HG02623 (cell line): ENCODE results near the gene KRTAP6-1.

Experiments used
- ATAC-seq: cut with Tn5 transposase; IDR thresholded peaks from one replicate; pipeline ENCODE4 v1.9.1; 2021; ENCODE audit warnings: moderate library complexity; ENCODE audit not compliant: unreplicated experiment

KRTAP6-1 gene, protein sequence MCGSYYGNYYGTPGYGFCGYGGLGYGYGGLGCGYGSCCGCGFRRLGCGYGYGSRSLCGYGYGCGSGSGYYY

DNA sequence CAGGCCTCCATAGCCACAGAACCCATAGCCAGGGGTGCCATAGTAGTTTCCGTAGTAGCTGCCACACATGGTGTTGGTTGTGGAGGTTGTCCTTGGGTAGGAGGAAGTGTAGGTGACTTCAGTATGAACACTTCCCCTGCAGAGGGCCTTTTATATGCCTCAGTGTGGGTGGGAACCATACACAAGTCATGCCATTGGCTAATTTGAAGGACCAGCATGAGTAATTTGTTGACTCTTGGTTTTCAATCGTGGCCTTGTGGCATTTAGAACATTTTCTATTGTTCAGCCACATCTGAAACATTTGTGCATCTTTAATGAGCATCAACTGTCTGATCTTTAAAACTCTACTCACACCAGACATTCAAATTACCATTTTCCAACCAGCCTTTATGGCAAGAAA lies at the start of gene KRTAP6-1:
Gene KRTAP6-1, minus strand, starts transcription at position 95 of the 400 bp plus-strand sequence. Its CDS starts 26 bp downstream, at position 69.
- ATAC-seq = no peak

DNA sequence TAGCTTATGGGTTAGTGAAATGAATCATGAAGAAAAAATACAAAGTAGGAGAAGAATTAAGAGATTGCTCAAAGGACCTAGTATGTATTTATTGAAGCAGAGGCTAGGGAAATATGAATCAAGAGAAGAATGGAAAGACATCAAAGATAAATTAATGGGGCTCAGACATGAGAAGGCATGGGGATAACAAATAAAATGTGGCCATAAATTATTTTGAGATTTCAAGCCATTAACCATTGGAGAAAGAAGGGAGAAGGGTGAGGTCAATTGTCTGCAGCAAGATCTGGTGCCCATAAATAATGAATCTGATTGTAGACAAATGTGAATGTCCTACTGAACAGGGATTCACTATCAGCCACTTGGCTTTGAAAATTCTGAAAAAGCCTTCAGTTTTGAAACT lies 39.2 kb upstream of the KRTAP6-1 start:
- no peak for ATAC-seq

DNA sequence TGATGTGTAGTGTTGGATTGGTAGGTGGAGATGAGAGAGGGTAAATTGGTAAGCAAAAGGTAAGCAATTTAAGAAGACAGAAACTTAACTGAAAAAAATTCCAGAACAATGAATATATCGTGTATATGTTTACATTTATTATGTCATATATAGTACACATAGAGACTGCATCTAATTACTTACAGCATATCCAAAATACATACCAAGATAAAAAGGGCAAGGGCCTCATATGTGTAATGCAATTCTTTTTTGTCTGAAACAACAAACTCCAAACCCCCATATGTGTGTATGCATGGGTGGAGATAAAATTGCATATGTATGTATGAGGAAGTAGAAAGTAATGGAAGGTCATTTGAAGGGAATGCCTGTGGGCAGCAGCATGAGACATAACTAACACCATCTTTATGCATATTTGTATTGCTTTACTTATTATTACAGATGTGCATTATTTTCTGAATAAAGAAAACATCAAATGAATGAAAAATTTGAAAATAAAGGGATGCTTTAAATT lies 33.2 kb upstream of the KRTAP6-1 start:
- no peak for ATAC-seq

DNA sequence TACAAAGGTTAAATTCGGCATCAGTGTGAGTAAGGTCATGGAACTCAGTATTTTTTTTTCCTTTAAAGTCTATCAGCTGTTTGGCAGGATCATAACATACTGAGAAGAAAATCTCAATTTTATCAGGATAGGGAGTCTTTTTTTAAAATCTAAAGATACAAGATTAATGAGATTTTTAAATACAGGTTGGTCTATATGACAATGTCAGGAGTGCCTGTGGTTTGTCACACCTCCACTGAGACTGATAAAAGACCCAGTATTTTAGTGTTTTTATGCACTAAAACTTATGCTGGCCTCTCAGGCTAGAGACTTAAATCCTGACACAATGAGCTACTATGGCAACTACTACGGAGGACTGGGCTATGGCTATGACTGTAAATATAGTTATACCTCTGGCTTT lies 28.8 kb upstream of the KRTAP6-1 start, which contains the start of gene KRTAP20-3:
Gene KRTAP20-3, plus strand, starts transcription at position 301 of the 400 bp plus-strand sequence.
- ATAC-seq = no peak

DNA sequence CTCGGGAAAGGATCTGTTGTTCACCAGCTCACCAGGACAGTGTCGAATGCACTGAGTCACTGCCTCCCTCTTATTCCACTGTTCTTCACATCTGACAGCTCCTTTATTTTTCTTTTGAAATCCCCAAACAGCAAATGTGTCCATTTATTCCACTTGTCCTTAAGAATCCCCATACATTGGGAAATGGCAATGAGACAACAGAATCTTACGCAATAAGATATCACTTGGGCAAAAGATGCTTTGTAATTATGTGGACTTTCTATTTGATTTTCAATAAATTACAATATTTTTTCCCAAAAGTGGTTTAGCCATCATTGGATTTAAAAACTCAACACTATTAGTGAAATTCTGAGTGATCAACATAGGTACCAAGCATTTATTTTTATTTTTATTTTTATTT lies 25.0 kb upstream of the KRTAP6-1 start:
- no peak for ATAC-seq

DNA sequence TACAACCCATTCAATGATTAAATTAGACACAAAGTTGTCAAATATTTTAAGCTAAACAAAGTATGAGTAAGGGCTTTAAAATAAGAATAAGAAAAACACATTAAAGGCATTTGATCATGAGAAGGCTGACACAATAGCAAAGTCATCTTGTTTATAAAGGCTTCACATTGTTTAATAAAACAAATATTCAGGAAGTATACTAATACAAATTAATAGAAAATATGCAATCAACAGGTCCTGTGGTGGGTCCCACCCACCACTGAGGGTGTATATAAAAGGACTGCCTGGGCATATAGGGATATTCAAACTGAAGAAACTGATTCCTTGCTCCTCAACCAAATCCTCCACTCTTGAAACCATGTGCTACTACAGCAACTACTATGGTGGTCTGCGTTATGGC lies 21.2 kb upstream of the KRTAP6-1 start, which contains the start of gene KRTAP20-2:
Gene KRTAP20-2, plus strand, starts transcription at position 301 of the 400 bp plus-strand sequence. Its CDS starts 58 bp downstream, at position 359.
- no peak for ATAC-seq

DNA sequence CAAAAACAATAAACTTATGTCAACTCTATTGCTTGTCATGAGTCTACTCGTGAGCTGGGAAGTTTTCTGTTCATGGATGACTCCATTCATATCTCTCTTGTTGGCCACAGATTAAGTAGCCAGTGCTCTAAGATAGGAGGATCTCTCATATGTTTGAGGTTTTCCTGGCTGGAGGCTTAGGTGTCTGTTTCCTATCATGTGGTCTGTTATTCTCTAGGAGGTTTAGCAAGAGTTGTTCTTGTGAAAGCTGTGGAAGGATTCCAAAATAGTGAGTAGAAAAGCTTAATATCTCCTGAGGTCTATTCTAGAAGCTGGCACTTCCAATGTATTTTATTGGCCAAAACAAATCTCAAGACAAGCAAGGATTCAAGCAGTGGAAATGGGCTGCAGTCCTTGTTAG lies 15.5 kb upstream of the KRTAP6-1 start:
- no peak for ATAC-seq

DNA sequence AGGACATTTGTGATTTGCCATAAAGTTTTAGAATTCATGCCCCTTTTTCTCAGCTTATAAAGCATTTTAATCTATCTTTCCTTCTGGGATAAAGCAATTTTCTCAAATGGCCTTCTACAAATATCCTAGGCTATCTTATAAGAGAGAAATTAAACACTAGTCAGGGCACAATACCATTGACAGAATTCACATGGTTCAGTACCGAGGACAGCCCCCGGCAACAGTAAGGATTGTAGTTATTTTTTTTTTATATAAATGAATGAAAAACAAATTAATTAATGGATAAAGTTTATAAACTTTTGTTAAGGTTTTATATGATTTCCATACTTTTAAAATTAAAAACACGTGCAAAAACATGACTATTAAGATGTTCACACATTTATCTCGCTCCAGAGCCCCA lies 14.4 kb upstream of the KRTAP6-1 start:
- ATAC-seq = no peak

DNA sequence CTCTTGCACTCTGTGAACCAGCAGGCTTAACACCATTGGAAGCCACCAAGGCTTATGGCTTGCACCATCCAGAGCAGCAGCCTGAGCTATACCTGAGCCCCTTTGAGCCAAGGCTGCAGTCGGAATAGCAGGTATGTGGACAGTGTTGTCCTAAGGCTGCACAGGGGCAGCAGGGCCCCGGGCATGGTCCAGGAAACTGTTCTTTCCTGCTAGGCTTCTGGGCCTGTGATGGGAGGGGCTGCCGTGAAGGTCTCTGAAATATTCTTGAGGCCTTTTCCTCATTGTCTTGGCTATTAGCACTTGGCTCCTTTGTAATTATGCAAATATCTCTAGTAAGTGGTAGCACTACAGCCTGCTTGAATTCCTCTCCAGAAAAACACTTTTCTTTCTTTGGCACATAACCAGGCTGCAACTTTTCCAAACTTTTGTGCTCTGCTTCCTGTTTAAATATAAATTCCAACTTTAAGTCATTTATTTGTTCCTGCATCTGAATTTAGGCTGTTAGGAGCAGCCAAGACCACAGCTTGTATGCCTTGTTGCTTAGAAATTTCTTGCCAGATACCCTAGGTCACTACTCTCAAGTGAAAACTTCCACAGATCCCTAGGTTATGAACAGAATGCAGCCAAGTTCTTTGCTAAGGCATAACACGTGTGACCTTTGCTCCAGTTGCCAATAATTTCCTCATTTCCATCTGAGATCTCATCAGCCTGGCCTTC lies 11.9 kb upstream of the KRTAP6-1 start:
- no peak for ATAC-seq

DNA sequence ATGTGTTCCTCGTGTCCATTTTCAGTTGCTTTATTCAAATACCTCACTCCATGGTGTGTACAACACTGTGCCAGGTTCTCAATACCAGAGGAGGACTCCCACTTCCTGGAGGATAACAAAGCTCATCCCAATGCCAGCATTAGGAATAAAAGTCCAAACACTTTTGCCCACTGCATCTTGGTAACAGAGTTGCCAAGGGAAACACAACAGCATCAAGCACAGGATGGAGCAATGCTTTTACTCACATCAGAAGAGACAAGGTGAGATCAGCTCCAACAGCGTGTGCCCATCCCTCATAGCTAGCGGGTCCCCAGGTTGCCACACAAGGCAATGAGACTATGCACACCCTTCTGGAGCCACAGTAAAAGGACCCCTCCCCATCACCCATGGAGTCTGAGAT lies 9.6 kb upstream of the KRTAP6-1 start:
- no peak for ATAC-seq

DNA sequence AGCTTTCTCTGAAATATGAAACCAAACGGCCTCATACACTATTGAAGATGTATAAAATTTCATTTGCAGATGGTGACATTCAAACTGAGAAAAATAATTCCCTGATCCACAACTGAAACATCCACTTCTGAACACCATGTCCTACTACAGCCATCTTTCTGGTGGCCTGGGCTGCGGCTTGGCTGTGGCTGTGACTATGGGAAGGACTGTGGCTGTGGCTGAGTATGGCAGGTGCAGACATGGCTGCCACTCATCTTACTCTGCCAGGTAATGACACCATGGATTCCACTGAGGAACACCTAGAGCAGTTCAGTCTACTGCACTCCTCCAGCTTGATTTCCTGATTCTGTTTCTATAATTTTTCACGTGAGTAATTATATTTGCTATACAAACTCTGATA lies 6.8 kb upstream of the KRTAP6-1 start, which contains the start of gene KRTAP20-4:
Gene KRTAP20-4, plus strand, starts transcription at position 106 of the 400 bp plus-strand sequence.
- no peak for ATAC-seq

DNA sequence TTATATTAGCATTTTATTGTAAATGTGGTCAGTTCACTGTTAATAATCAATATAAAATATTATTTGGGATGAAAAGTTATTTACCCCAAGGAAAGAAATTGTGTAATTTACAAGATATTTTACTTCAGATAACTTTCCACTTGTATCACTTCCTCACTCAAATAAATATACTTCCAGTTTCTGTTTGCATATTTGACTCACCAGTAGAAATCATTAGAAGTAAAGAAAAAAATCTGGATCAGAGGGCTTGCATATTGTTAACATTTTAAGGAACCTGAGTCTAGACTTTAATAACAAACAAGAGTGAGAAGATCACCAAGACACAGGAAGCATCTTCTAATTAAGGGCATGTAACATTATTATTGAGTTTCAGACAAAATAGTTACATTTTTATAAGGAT lies 6.3 kb upstream of the KRTAP6-1 start:
- no peak for ATAC-seq

DNA sequence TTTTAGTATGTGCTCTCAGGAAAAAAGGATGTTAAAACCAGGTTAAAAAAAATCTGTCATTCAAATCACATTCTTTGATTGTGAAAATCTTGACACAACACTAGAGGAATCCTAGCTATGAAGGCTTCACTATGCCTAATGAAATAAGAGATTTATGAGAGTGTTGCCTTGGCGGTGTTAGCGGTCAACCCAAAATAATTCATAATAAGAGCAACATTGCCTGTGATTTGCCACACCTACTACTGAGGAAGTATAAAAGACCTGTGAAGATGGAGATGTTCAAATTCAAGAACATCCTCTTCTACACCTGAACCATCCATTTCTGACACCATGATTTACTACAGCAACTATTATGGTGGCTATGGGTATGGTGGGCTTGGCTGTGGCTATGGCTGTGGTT lies 2.4 kb upstream of the KRTAP6-1 start, which contains the start of gene KRTAP20-1:
Gene KRTAP20-1, plus strand, starts transcription at position 301 of the 400 bp plus-strand sequence. Its CDS starts 30 bp downstream, at position 331.
- no peak for ATAC-seq

DNA sequence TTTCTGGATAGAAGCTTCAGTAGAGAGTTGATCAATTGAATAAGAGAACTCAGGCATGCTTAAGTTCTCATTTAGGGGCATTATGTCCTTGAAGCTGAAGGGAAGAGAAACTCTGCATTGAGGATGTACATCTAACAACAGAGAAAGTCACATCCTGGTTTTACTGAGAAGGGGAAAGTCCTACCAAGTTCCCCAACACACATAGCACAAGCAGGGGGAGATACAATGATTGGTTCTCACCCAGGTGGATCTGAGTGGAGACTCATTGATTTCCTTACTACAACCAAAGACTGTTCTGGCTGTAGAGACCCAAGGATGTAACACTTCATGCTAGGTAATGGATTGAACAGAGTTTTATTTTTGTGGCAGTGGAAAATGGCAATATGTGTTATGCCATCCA lies 1.5 kb upstream of the KRTAP6-1 start:
- ATAC-seq = no peak

DNA sequence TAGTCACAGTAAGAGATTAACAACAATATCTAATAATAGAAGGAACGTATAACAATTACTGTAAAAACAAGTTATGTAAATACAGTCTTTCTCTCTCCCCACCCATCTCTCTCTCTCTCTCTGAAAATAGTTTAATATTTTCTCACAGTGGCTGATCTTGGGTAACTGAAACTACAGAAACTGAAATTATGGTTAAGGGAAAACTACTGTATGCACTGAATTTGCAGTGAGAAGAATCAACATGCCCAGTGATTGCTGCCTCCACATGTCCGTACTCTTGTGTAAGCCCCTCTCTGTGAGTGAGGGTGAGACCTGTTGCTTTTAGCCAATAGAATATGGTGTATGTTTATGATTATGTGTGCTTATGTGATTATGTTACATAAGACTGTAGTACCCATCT lies 1.6 kb downstream of the KRTAP6-1 start:
- ATAC-seq = no peak

DNA sequence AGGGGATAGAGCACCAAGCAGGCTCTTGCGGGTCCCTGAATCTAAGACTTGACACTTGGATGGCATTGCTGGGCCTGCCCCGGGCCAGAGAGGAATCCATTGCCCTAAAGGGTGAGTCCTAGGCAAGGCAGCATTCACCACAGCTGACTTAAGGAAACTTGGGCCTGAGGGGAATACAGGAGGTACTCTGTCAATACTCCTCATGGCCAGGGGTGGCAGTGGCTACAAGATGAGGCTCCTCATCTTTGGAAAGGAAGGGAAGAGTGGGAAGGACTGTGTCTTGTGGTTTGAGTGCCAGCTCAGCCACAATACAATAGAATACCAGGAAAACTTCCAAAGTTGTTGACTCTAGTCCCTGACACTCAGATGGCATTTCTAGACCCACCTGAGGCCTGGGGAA lies 7.8 kb downstream of the KRTAP6-1 start:
- ATAC-seq = no peak

DNA sequence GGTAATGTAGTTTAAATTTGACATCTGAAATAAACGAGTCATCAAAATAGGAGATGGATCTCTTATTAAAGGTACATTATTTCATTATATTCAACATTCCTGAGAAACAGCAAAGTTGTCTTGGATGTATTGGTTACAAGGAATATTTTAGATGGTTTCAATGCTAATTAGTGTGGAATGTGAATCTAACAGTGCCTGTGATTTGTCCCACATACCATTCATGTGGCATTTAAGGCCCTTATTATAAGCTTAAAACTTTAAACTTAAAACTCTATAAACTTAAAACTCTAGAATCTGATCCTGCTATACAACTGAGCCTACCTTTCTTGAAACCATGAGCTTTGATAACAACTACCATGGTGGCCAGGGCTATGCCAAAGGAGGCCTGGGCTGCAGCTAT lies 12.9 kb downstream of the KRTAP6-1 start, which contains the start of gene KRTAP22-1:
Gene KRTAP22-1, plus strand, starts transcription at position 301 of the 400 bp plus-strand sequence.
- ATAC-seq = no peak

DNA sequence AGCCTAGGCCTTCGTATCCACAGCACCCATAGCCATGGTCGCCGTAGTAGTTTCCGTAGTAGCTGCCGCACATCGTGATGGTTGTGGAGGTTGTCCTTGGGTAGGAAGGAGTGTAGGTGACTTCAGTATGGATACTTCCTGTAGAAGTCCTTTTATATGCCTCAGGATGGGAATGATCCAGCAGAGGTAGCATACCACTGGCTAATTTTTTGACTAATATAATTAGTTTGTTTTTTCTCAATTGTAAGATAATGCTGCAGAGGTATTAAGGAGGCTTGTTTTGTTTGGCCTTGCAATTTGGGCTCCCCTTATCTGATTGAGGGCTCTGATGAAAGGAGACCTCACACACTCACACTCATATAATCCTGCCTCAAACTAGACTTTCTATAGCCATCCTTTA lies 14.9 kb downstream of the KRTAP6-1 start, which contains the start of gene KRTAP6-2:
Gene KRTAP6-2, minus strand, starts transcription at position 101 of the 400 bp plus-strand sequence. Its CDS starts 28 bp downstream, at position 73.
- no peak for ATAC-seq

DNA sequence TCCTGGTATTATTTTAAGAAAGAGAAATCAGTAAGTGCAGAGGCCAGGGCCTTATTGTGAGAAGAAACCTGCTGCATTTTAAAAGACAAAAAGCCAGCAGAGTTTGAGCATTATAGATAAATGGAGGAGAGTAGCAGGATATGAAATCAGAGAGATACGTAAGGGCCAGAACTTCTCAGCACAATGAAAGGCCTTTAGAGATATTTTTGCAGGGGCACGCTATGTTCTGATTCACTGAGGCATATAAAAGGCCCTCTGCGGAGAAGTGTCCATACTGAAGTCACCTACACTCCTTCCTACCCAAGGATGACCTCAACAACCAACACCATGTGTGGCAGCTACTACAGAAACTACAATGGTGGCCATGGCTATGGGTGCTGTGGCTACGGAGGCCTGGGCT lies 21.6 kb downstream of the KRTAP6-1 start, which contains the start of gene KRTAP6-3:
Gene KRTAP6-3, plus strand, starts transcription at position 301 of the 400 bp plus-strand sequence. Its CDS starts 6 bp downstream, at position 307.
- no peak for ATAC-seq

DNA sequence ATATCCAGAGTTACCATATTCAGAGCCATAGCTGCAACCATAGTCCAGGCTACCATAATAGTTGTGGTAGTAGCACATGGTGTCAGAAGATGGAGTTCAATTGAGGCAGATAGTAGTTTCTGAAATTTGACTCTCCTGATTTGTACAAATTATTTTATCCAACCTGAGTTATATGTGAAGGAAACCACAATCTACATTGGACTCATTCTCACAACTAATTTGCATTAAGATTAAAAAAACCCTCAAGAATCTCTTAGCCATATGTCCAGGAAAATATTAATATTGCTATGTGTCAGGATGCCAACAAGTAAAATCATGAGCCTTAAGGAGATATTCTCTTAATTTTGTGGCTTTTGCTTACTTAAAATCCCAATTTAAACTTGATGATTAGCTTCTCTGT lies 23.4 kb downstream of the KRTAP6-1 start, which contains the start of gene KRTAP22-2:
Gene KRTAP22-2, minus strand, starts transcription at position 101 of the 400 bp plus-strand sequence.
- ATAC-seq = no peak

DNA sequence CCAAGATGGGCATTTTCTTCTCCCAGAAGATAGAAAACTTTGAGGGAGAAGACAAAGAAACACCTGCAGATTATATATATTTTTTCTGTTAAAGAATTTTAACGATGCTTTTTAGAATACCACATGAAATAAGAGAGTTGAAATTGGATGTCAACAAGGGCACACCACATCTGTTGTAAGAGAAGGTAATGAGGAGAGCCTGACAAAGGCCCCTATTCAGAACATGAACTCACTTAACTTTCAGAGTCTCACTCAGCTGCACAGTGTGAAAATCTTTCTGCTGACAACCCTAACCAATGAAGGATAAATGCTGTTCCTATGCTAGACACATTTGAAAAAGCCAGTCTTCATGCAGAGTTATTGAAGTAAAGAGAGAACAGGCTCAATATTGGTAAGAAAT lies 30.9 kb downstream of the KRTAP6-1 start:
- ATAC-seq = no peak

DNA sequence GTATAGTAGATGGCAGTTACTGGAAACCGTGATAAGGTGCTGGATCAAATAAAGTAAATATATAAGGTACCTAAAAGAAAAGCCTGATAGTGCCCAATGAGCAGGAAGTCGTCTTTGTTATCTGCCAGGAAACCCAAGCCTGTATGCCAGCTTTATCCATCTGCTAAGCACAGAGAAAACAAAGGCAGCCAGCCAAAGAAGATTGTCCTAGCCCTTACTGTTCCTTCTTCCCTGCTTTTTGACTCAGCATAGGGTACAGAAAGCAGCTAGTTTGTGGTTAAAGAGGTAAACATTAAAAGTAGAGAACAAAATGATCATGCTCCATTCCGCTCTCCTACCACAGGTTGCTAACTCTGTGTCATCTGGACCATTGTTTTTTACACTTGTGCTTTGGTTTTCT lies 33.6 kb downstream of the KRTAP6-1 start:
- no peak for ATAC-seq
